ENCODE results near the gene SLK. TPM values are rescaled to one million over a fixed set of nuclear protein-coding genes. Genes with fewer than 3 reads are reported as not detected.

SLK gene
- total and polyA plus RNA-seq, 2 of the 13 experiments (the other 11 are each of a cell fraction or from before 2014, with no cell fraction given), result 3.4 to 22.8 TPM

DNA sequence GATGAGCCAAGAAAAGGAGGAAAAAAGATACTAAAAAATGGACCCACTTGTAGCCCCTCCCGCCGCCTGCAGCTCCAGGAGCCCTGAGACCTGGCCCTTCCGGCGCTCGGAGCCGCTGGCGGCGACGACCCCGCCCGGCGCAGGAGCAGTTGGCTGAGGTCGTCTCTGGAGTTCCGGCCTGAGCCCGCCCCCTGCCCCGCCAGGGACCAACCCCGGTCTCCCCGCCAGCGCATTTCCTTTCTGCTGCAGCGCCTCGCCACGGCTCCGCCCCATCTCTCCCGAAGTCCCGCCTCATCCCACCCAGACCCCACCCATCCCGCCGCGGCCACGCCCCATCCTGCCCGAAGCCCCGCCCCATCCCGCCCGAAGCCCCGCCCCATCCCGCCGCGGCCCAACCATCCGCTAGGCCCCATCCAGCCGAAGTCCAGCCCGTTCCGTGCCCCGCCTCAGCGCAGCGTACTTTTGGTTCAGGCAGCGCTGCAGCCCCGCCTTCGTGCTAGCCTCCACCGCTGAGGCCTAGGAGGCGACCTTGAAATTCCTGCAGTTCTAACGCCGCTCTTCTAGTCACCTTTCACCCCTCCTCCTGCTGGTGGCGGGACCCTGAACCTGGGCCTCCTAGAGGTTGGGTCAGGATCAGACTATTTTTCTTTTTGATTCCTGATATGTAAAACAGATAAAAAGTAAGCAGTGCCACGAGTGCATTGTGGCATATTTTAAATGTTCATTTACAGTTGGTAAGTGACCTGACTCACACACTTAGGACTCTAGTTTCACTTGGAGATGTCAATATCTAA lies 48.7 kb upstream of the SLK start, which contains the start of gene STN1 (continued):
- TF ChIP-seq ZNF326 (CRISPR knock-in tag; IDR thresholded peaks at IDR 0.05; ENCODE audit: borderline replicate concordance), result no peak
- TF ChIP-seq ZNF720 (CRISPR knock-in tag; IDR thresholded peaks at IDR 0.05), result 0 out of 2 replicates have a peak, but pooled peaks have one; percentile 58
- no peak for TF ChIP-seq TP53 (CRISPR knock-in tag; conservative IDR thresholded peaks at IDR 0.05)
- peak; percentile 75 for TF ChIP-seq NCOA2 (CRISPR knock-in tag; IDR thresholded peaks at IDR 0.05)
- TF ChIP-seq NR3C1 (CRISPR knock-in tag; IDR thresholded peaks at IDR 0.05), result no peak
- TF ChIP-seq FOXA3 (CRISPR knock-in tag; IDR thresholded peaks at IDR 0.05), result peak; percentile 70
- TF ChIP-seq, protein P1, sequence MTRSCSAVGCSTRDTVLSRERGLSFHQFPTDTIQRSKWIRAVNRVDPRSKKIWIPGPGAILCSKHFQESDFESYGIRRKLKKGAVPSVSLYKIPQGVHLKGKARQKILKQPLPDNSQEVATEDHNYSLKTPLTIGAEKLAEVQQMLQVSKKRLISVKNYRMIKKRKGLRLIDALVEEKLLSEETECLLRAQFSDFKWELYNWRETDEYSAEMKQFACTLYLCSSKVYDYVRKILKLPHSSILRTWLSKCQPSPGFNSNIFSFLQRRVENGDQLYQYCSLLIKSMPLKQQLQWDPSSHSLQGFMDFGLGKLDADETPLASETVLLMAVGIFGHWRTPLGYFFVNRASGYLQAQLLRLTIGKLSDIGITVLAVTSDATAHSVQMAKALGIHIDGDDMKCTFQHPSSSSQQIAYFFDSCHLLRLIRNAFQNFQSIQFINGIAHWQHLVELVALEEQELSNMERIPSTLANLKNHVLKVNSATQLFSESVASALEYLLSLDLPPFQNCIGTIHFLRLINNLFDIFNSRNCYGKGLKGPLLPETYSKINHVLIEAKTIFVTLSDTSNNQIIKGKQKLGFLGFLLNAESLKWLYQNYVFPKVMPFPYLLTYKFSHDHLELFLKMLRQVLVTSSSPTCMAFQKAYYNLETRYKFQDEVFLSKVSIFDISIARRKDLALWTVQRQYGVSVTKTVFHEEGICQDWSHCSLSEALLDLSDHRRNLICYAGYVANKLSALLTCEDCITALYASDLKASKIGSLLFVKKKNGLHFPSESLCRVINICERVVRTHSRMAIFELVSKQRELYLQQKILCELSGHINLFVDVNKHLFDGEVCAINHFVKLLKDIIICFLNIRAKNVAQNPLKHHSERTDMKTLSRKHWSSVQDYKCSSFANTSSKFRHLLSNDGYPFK (CRISPR knock-in tag; IDR thresholded peaks at IDR 0.05; ENCODE audit: borderline replicate concordance), result 0 out of 2 replicates have a peak, but pooled peaks have one; percentile 58
- TF ChIP-seq HMGA1 (CRISPR knock-in tag; conservative IDR thresholded peaks at IDR 0.05), result no peak
- peak; percentile 15; the same call in 1 of the 3 replicates for TF ChIP-seq MXI1 (IDR thresholded peaks at IDR 0.05; ENCODE audit: borderline replicate concordance, low read depth, low read length)
- peak; percentile 23; the same call in 1 of the 2 replicates for TF ChIP-seq SOX5 (CRISPR knock-in tag; IDR thresholded peaks at IDR 0.05; ENCODE audit: borderline replicate concordance)
- TF ChIP-seq HNRNPK (IDR thresholded peaks at IDR 0.05; ENCODE audit: low read depth, low read length, poor library complexity, severe bottlenecking), result peak; percentile 46
- TF ChIP-seq, protein P2, sequence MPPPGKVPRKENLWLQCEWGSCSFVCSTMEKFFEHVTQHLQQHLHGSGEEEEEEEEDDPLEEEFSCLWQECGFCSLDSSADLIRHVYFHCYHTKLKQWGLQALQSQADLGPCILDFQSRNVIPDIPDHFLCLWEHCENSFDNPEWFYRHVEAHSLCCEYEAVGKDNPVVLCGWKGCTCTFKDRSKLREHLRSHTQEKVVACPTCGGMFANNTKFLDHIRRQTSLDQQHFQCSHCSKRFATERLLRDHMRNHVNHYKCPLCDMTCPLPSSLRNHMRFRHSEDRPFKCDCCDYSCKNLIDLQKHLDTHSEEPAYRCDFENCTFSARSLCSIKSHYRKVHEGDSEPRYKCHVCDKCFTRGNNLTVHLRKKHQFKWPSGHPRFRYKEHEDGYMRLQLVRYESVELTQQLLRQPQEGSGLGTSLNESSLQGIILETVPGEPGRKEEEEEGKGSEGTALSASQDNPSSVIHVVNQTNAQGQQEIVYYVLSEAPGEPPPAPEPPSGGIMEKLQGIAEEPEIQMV (CRISPR knock-in tag; IDR thresholded peaks at IDR 0.05; ENCODE audit: low read depth), result 0 out of 2 replicates have a peak, but pooled peaks have one; percentile 51
- TF ChIP-seq AGO2 (optimal IDR thresholded peaks at IDR 0.05; ENCODE audit: low read depth, low read length), result no peak
- no peak for TF ChIP-seq ZNF616 (CRISPR knock-in tag; IDR thresholded peaks at IDR 0.05; ENCODE audit: low read depth)
- TF ChIP-seq DPF2 (CRISPR knock-in tag; IDR thresholded peaks at IDR 0.05; ENCODE audit: borderline replicate concordance, low read depth), result peak; percentile 70; the same call in 1 of the 2 replicates
- TF ChIP-seq ZSCAN12 (CRISPR knock-in tag; IDR thresholded peaks at IDR 0.05), result no peak
- no peak for TF ChIP-seq BHLHE40 (IDR thresholded peaks at IDR 0.05; ENCODE audit: low read length)
- TF ChIP-seq ZBTB42 (CRISPR knock-in tag; IDR thresholded peaks at IDR 0.05), result no peak; the same call in 1 of the 2 replicates
- TF ChIP-seq ZNF501 (CRISPR knock-in tag; IDR thresholded peaks at IDR 0.05), result peak; percentile 52; the same call in 1 of the 2 replicates
- TF ChIP-seq TARDBP (CRISPR knock-in tag; IDR thresholded peaks at IDR 0.05), result peak; percentile 49
- TF ChIP-seq, protein P3, sequence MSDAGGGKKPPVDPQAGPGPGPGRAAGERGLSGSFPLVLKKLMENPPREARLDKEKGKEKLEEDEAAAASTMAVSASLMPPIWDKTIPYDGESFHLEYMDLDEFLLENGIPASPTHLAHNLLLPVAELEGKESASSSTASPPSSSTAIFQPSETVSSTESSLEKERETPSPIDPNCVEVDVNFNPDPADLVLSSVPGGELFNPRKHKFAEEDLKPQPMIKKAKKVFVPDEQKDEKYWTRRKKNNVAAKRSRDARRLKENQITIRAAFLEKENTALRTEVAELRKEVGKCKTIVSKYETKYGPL (CRISPR knock-in tag; IDR thresholded peaks at IDR 0.05), result no peak
- TF ChIP-seq PCBP1 (IDR thresholded peaks at IDR 0.05; ENCODE audit: borderline replicate concordance, low read depth, low read length), result no peak
- TF ChIP-seq ZBTB8A (CRISPR knock-in tag; IDR thresholded peaks at IDR 0.05; ENCODE audit: borderline replicate concordance, low read depth), result no peak
- TF ChIP-seq NR1H2 (CRISPR knock-in tag; IDR thresholded peaks at IDR 0.05; ENCODE audit: borderline replicate concordance, low read depth), result no peak
- TF ChIP-seq NFE2L1 (CRISPR knock-in tag; IDR thresholded peaks at IDR 0.05; ENCODE audit: borderline replicate concordance), result no peak

All from HepG2 (cell line).